Suprapubic skin (tissue), 3 donors: ENCODE measurements around the gene MESP1.

Experiments
- POLR2AphosphoS5 ChIP-seq, 3 donors: sonication (generic); formaldehyde crosslinking; IDR thresholded peaks; one replicate each; pipeline ENCODE4 v1.6.1; 2017; ENCODE audit warnings: antibody characterized with exemption in 3 of 3
- TF ChIP-seq, protein P1 (sequence below), 2 donors: fragments of 200-600 bp in 1 of 2; fragments of 450-650 bp in 1 of 2; sonication (generic) in 1 of 2; IDR thresholded peaks; one replicate each; pipeline ENCODE4 v1.5.1; 2016 to 2019; ENCODE audit warnings: antibody characterized with exemption in 2 of 2, mild to moderate bottlenecking in 1 of 2, moderate library complexity in 1 of 2

DNA sequence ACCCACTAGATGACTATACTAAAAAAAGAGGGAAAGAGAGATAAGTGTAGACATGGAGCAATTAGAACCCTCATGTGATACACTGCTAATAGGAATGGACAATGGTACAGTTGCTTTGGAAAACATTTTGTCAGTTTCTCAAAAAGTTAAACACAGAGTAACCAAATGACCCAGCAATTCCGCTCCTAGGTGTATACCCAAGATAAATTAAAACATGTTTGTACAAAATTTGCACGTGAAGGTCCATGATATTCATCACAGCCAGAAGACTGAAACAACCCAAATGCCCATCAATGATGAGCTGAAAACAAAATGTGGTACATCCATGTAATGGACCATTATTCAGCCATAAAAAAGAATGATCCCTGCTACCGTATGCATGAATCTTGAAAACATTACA is 36.9 kb upstream of the MESP1 start:
- TF ChIP-seq, protein P1, sequence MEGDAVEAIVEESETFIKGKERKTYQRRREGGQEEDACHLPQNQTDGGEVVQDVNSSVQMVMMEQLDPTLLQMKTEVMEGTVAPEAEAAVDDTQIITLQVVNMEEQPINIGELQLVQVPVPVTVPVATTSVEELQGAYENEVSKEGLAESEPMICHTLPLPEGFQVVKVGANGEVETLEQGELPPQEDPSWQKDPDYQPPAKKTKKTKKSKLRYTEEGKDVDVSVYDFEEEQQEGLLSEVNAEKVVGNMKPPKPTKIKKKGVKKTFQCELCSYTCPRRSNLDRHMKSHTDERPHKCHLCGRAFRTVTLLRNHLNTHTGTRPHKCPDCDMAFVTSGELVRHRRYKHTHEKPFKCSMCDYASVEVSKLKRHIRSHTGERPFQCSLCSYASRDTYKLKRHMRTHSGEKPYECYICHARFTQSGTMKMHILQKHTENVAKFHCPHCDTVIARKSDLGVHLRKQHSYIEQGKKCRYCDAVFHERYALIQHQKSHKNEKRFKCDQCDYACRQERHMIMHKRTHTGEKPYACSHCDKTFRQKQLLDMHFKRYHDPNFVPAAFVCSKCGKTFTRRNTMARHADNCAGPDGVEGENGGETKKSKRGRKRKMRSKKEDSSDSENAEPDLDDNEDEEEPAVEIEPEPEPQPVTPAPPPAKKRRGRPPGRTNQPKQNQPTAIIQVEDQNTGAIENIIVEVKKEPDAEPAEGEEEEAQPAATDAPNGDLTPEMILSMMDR (IDR thresholded peaks at IDR 0.05) = no peak
- no peak for TF ChIP-seq POLR2AphosphoS5 (IDR thresholded peaks at IDR 0.05)
